IPS-20b (cell line): ENCODE measurements around the gene LTBP3.
A peak's percentile ranks its signal among the peaks of the same experiment; 100 is the strongest.
"Not testable (repeated sequence)": the region's sequence is repeated elsewhere in the genome, so short reads cannot be mapped to it uniquely, and the experiment has no call there.

Experiments used
- H3K27ac ChIP-seq: one replicate; pipeline ENCODE4 v1.5.1; 2013; ENCODE audit warnings: low read length
- H3K27me3 ChIP-seq: 2 replicates; pipeline ENCODE4 v1.6.1; 2013; ENCODE audit warnings: mild to moderate bottlenecking, low read length, inconsistent platforms; ENCODE audit not compliant: insufficient read depth
- H3K36me3 ChIP-seq: 2 replicates; pipeline ENCODE4 v1.6.1; 2013; ENCODE audit warnings: low read depth, mild to moderate bottlenecking, inconsistent platforms, low read length, moderate library complexity; ENCODE audit not compliant: insufficient read depth
- H3K4me1 ChIP-seq: 2 replicates; pipeline ENCODE4 v1.6.1; 2013; ENCODE audit warnings: mild to moderate bottlenecking, control low read depth, inconsistent platforms, low read length, moderate library complexity; ENCODE audit not compliant: insufficient read depth
- H3K4me3 ChIP-seq: 2 replicates; pipeline ENCODE4 v1.5.1; 2013; ENCODE audit warnings: mild to moderate bottlenecking, low read length, inconsistent platforms
- H3K9ac ChIP-seq: 2 replicates; pipeline ENCODE4 v1.6.1; 2013; ENCODE audit warnings: low read depth, mild to moderate bottlenecking, inconsistent platforms, low read length, moderate library complexity
- H3K9me3 ChIP-seq: 2 replicates; pipeline ENCODE4 v1.6.1; 2013; ENCODE audit warnings: mild to moderate bottlenecking, low read depth, low read length, inconsistent platforms; ENCODE audit not compliant: insufficient read depth

The LTBP3 gene

GRCh38 chr11:65564879-65565559 is 6.9 kb upstream of the LTBP3 start:
- peaks cover 15% of the 10 kb centered on the region for H3K4me1 ChIP-seq
- H3K36me3 ChIP-seq, H3K9ac ChIP-seq, H3K27ac ChIP-seq, H3K9me3 ChIP-seq, H3K27me3 ChIP-seq, H3K4me3 ChIP-seq: not testable (repeated sequence)

GRCh38 chr11:65563601-65564000 is 5.4 kb upstream of the LTBP3 start:
- Histone ChIP-seq H3K4me1 (peaks cover 21% of the 10 kb centered on the region), H3K27me3 (peaks cover 20% of the 10 kb centered on the region), H3K9me3 (no peaks in the 10 kb centered on the region), H3K4me3 (no peak overlapping the region), H3K36me3 (no peaks in the 10 kb centered on the region), H3K9ac (no peak overlapping the region), H3K27ac (no peak overlapping the region)

DNA sequence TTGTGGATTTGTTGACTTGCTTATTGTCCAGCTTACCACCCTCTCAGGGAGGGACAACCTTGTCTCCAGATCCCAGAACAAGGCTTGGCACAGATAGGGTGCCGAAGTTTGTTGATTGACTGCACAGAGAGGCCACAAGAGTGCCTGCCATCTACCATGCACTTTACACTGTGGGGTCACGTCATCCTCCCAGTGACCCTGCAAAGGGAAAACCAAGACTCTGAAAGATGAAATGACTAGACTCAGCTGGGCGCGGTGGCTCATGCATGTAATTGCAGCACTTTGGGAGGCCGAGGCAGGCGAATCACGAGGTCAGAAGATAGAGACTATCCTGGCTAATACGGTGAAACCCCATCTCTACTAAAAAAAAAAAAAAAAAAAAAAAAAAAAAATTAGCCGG is 4.6 kb upstream of the LTBP3 start:
- H3K27ac ChIP-seq, result no peak overlapping the region
- H3K9me3 ChIP-seq, result no peaks in the 10 kb centered on the region
- H3K36me3 ChIP-seq, result no peaks in the 10 kb centered on the region
- H3K27me3 ChIP-seq, result peaks cover 21% of the 10 kb centered on the region
- H3K9ac ChIP-seq, result no peak overlapping the region
- H3K4me3 ChIP-seq, result no peak overlapping the region
- peaks cover 22% of the 10 kb centered on the region for H3K4me1 ChIP-seq

GRCh38 chr11:65562020-65562419 is 3.9 kb upstream of the LTBP3 start:
- H3K27me3 ChIP-seq, result peaks cover 27% of the 10 kb centered on the region
- H3K4me3 ChIP-seq, result no peak overlapping the region
- H3K9ac ChIP-seq, result no peak overlapping the region
- no peaks in the 10 kb centered on the region for H3K36me3 ChIP-seq
- H3K9me3 ChIP-seq, result no peaks in the 10 kb centered on the region
- peaks cover 26% of the 10 kb centered on the region for H3K4me1 ChIP-seq
- no peak overlapping the region for H3K27ac ChIP-seq

- Histone ChIP-seq H3K36me3 (no peaks in the 10 kb centered on the region), H3K9me3 (no peaks in the 10 kb centered on the region), H3K4me3 (peak overlapping the region; percentile 23; the same call in 1 of the 2 replicates), H3K27ac (no peak overlapping the region), H3K9ac (no peak overlapping the region), H3K4me1 (peaks cover 28% of the 10 kb centered on the region), H3K27me3 (peaks cover 34% of the 10 kb centered on the region)
Observed at GRCh38 chr11:65560555-65561418, 2.6 kb upstream of the LTBP3 start.

DNA sequence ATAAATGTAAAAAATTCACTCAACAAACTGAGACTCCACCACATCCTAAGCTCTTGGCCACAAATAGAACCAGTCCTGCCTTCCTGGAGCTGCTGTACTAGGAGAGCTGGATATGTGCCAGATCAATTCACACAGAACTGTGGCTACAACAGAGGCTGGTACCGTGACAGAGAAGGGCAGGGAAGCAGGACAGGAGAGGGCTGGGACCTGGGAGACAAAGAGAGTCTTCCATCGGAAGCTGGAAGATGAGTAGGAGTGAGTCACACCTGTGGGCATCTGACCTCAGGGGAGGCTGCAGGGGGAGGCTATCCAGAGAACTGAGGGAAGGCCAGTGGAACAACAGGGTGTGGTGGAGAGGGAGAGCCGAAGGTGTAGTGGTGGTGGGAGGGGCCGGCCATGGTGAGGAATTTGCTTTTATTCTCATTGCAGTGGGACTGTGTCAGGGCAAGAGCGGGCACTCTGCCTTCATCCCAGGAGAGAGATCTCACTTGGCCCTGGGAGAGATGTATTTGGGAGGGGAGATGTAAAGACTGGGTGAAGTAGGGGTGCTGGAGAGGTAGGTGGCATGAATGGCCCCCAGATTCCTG is 1.9 kb upstream of the LTBP3 start:
- peaks cover 28% of the 10 kb centered on the region for H3K4me1 ChIP-seq
- H3K4me3 ChIP-seq, result no peak overlapping the region
- no peak overlapping the region for H3K9ac ChIP-seq
- no peaks in the 10 kb centered on the region for H3K9me3 ChIP-seq
- peaks cover 41% of the 10 kb centered on the region for H3K27me3 ChIP-seq
- H3K27ac ChIP-seq, result no peak overlapping the region
- no peaks in the 10 kb centered on the region for H3K36me3 ChIP-seq

DNA sequence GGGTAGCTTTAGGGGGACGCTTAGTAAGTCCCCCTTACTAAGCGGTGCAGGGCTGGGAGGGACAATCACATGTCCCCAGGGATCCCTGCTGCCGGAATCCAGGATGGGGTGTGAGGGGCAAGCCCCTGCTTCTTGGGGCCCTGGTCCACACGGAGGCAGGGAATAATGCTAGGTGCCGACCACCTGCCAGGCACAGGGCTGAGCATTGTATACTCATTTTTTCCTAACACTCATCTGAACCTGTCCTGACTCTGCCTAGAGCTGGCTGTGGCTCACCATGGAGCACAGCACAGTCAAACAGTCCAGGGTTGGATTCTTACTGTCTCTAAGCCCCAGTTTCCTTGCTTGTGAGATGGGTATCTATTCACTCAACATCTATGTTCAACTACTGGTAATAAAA is 1.4 kb upstream of the LTBP3 start:
- H3K4me3 ChIP-seq, result no peak overlapping the region
- H3K27me3 ChIP-seq, result peaks cover 46% of the 10 kb centered on the region
- H3K27ac ChIP-seq, result no peak overlapping the region
- H3K4me1 ChIP-seq, result peaks cover 28% of the 10 kb centered on the region
- H3K36me3 ChIP-seq, result no peaks in the 10 kb centered on the region
- no peaks in the 10 kb centered on the region for H3K9me3 ChIP-seq
- no peak overlapping the region for H3K9ac ChIP-seq

- Histone ChIP-seq H3K4me1 (peaks cover 31% of the 10 kb centered on the region), H3K27ac (no peak overlapping the region), H3K9me3 (no peaks in the 10 kb centered on the region), H3K4me3 (peak overlapping the region; percentile 68), H3K36me3 (no peaks in the 10 kb centered on the region), H3K27me3 (peaks cover 51% of the 10 kb centered on the region), H3K9ac (peak overlapping the region; percentile 58; the same call in 1 of the 2 replicates)
Observed at GRCh38 chr11:65558930-65559509, 861 bp upstream of the LTBP3 start.

DNA sequence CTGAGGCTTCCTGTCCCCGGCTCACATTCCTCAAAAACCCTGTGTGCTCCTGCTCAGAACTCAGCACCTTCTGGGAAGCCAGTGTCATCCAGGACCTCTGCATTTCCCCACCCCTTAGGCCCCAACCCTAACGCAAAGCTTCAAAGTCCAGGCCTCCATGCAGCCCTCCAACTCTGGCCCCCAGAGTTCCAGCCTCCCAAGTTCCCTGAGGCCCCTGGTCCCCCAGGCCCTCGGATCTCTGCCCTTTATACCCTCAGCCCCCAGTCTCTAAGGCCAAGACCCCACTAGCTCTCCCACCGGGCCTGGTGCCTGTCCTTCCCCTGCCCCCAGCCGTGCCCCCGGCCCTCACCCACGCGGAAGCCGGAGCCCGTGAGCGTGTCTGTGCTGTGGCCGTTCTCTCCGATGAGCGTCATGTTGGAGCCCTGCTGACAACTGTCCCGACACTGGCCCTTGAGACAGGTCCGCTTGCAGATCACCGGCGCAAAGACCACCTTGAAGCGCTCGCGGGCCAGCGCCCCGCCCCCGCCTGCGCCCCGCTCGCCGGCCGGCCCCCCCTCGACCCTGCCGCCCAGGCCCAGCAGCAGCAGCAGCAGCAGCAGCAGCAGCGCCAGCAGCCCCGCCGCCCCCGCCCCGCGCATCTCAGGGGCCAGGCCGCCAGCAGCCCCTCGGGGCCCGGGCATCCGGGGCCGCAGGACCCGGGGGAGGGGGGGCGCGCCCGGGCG is 718 bp downstream of the LTBP3 start:
- H3K4me3 ChIP-seq, result peak overlapping the region; percentile 68; the same call in 1 of the 2 replicates
- no peak overlapping the region for H3K9ac ChIP-seq
- H3K27me3 ChIP-seq, result peaks cover 58% of the 10 kb centered on the region
- no peaks in the 10 kb centered on the region for H3K36me3 ChIP-seq
- H3K9me3 ChIP-seq, result no peaks in the 10 kb centered on the region
- peaks cover 36% of the 10 kb centered on the region for H3K4me1 ChIP-seq
- no peak overlapping the region for H3K27ac ChIP-seq

DNA sequence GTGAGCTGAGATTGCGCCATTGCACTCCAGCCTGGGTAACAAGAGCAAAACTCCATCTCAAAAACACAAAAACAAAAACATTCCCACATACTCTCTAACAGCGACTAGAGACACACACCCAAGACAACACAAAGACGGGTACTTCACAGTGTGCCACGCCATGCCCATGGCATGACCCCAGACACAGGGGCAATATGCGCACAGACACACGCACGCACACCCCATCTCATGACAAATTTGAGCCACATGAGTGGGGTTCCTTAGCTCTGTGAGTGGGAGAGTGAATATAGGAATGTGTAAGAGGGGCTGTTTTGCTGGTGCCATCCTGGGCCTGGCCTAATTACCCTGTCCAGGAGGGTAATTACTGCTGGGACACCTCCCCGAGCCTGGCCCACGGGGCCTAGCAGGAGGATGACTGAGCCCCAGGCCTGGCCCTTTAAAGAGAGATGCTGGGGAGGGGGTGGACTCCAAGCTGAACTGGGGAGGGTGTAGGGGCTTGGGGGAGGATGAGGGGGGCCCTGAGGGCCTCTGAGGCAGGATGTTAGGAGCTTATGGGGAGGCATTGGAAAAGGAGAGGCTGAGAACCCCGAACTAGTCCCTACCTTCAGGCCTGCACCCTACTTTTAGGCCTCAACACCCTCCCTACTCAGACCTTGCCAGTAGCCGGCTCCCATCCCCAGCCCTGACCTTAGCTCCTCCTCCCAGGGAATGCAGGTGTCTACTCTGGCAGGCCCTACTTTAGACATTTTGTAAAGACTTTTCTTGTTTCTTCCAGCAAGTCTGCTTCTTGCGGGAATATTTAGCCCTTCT is 1.5 kb downstream of the LTBP3 start:
- H3K27me3 ChIP-seq, result peaks cover 64% of the 10 kb centered on the region
- H3K27ac ChIP-seq, result no peak overlapping the region
- no peak overlapping the region for H3K9ac ChIP-seq
- H3K4me3 ChIP-seq, result peak overlapping the region; percentile 31; the same call in 1 of the 2 replicates
- no peaks in the 10 kb centered on the region for H3K36me3 ChIP-seq
- peaks cover 36% of the 10 kb centered on the region for H3K4me1 ChIP-seq
- no peaks in the 10 kb centered on the region for H3K9me3 ChIP-seq
